ENCODE data around the gene VPS51.

DNA sequence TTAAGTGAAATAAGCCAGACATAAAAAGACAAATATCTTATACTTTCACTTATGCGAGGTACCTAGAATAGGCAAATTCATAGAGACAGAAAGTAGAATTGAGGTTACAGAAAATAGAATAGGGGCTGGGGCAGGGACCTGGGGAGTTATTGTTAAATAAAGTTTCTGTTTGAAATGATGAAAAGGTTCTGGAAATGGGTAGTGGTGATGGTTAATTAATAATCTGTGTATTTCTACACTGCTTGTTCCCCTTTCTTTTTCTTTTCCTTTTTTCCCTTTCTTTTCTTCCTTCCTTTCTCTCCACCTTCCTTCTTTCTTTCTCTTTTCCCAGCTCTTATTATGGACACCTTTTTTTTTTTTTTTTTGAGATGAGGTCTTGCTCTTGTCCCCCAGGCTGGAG, 40.5 kb upstream of the VPS51 start:
- TF ChIP-seq POLR2A (IDR thresholded peaks at IDR 0.05; ENCODE audit: low read length) = no peak
- no peak for TF ChIP-seq GATA1 (IDR thresholded peaks at IDR 0.05; ENCODE audit: low read depth, low read length)
